PC-3 (cell line): Measurements from ENCODE around the gene ATP13A3.
"Not testable (repeated sequence)": the region's sequence is repeated elsewhere in the genome, so short reads cannot be mapped to it uniquely, and the experiment has no call there.

ENCODE experiments used
- EZH2 ChIP-seq: fragments of 300-600 bp; sonication (generic); IDR thresholded peaks from one replicate; pipeline ENCODE4 v1.6.1; 2017; ENCODE audit warnings: antibody characterized with exemption, mild to moderate bottlenecking, low read length; ENCODE audit not compliant: unreplicated experiment
- EZH2phosphoT487 ChIP-seq: fragments of 300-600 bp; sonication (generic); IDR thresholded peaks from 2 replicates; pipeline ENCODE4 v1.6.1; 2018; ENCODE audit warnings: mild to moderate bottlenecking, antibody characterized with exemption, low read length, borderline replicate concordance
- TF ChIP-seq, protein P1 (sequence below): fragments of 300-600 bp; sonication (generic); conservative IDR thresholded peaks from 2 replicates; pipeline ENCODE4 v1.5.1; 2017; ENCODE audit warnings: antibody characterized with exemption, low read depth, mild to moderate bottlenecking, low read length

DNA sequence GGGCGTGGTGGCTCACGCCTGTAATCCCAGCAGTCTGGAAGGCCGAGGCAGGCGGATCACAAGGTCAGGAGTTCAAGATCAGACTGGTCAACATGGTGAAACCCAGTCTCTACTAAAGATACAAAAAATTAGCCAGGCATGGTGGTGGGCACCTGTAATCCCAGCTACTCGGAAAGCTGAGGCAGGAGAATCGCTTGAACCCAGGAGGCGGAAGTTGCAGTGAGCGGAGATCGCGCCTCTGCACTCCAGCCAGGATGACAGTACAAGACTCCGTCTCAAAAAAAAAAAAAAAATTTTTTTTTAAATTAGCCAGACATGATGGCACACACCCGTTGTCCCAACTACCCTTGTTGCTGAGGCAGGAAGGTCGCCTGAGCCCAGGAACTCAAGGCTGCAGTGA is 4.0 kb downstream of the ATP13A3 start:
- TF ChIP-seq, protein P1, sequence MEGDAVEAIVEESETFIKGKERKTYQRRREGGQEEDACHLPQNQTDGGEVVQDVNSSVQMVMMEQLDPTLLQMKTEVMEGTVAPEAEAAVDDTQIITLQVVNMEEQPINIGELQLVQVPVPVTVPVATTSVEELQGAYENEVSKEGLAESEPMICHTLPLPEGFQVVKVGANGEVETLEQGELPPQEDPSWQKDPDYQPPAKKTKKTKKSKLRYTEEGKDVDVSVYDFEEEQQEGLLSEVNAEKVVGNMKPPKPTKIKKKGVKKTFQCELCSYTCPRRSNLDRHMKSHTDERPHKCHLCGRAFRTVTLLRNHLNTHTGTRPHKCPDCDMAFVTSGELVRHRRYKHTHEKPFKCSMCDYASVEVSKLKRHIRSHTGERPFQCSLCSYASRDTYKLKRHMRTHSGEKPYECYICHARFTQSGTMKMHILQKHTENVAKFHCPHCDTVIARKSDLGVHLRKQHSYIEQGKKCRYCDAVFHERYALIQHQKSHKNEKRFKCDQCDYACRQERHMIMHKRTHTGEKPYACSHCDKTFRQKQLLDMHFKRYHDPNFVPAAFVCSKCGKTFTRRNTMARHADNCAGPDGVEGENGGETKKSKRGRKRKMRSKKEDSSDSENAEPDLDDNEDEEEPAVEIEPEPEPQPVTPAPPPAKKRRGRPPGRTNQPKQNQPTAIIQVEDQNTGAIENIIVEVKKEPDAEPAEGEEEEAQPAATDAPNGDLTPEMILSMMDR, result not testable (repeated sequence)
- TF ChIP-seq EZH2phosphoT487, EZH2: not testable (repeated sequence)
